K562 (cell line): Measurements from ENCODE around the gene SIT1. TPM values are rescaled to one million over a fixed set of nuclear protein-coding genes. Genes with fewer than 3 reads are reported as not detected.

Experiments used
- ATAC-seq: fragments of 200-7000 bp; cut with Tn5 transposase; 3 replicates; pipeline ENCODE4 v1.9.1; 2020; ENCODE audit warnings: moderate library complexity
- BruUV-seq: library from RNA; stranded (reverse); fragments of 400-500 nt; replicated peaks from 2 replicates; lab custom pipeline; 2021; lab: Mats Ljungman, UMichigan
- CTCF ChIA-PET: fragments of 300-600 bp; formaldehyde crosslinking; extraction: SDS; loops from one replicate; lab custom pipeline; 2021; ENCODE audit warnings: low intra/inter-chr PET ratio; lab: Yijun Ruan, JAX
- POLR2A ChIA-PET: fragments of 300-600, 350-650 bp; sonication (Branson Sonifier 250); formaldehyde crosslinking; extraction: SDS; loops from one replicate; lab custom pipeline; 2021; ENCODE audit warnings: antibody characterized with exemption, inconsistent platforms; lab: Yijun Ruan, JAX
- DNase-seq, 4 experiments: peaks; one replicate each; pipeline versions ENCODE4 v3.0.0 to v3.0.0-alpha.2; 2011 to 2018; ENCODE audit warnings: low spot score in 3 of 4, mixed read lengths in 3 of 4; ENCODE audit errors: extremely low read depth in 1 of 4
- FAIRE-seq: peaks from 2 replicates; lab custom pipeline; 2011; peaks lifted over from hg19 to GRCh38; lab: Jason Lieb, UNC
- H2AFZ ChIP-seq: 2 replicates; pipeline ENCODE4 v1.6.0; 2011; ENCODE audit warnings: low read depth, low read length, control low read depth, inconsistent platforms
- H3K27ac ChIP-seq: fragments of 200-600 bp; 3 replicates; pipeline ENCODE4 v1.8.0; 2011; ENCODE audit warnings: low read depth, mild to moderate bottlenecking, control low read depth, inconsistent platforms, low read length, moderate library complexity, mixed read lengths; ENCODE audit errors: extremely low read depth
- H3K27me3 ChIP-seq, 2 experiments: fragments of 300-600 bp in 1 of 2; 2 replicates in 1 of 2; 3 replicates in 1 of 2; pipeline versions ENCODE4 v1.6.0 to v1.8.0; 2011; ENCODE audit warnings: inconsistent platforms in 2 of 2, low read length in 2 of 2, mild to moderate bottlenecking in 1 of 2, mixed read lengths in 1 of 2, moderate library complexity in 1 of 2; ENCODE audit not compliant: control insufficient read depth in 2 of 2, insufficient read depth in 2 of 2
- H3K36me3 ChIP-seq: fragments of 300-600 bp; 3 replicates; pipeline ENCODE4 v1.8.0; 2011; ENCODE audit warnings: mild to moderate bottlenecking, low read length, inconsistent platforms; ENCODE audit not compliant: control insufficient read depth, insufficient read depth
- H3K4me1 ChIP-seq, 2 experiments: fragments of 200-600 bp in 1 of 2; replicated peaks in 1 of 2; 2 replicates in 1 of 2; 3 replicates in 1 of 2; pipeline versions ENCODE4 v1.5.1 to v1.8.0; 2011; ENCODE audit warnings: inconsistent platforms in 2 of 2, low read length in 2 of 2, mild to moderate bottlenecking in 1 of 2, mixed read lengths in 1 of 2, moderate library complexity in 1 of 2; ENCODE audit not compliant: control insufficient read depth in 2 of 2, insufficient read depth in 2 of 2
- H3K4me2 ChIP-seq: 2 replicates; pipeline ENCODE4 v1.6.1; 2011; ENCODE audit warnings: low read length, control low read depth, inconsistent platforms, mixed read lengths; ENCODE audit not compliant: insufficient read depth
- H3K4me3 ChIP-seq: fragments of 200-600 bp; sonication (generic), shearing (Covaris generic); 2 replicates; pipeline ENCODE4 v1.5.1; 2016; ENCODE audit warnings: control low read depth, inconsistent platforms
- H3K79me2 ChIP-seq: fragments of 200-600 bp; 3 replicates; pipeline ENCODE4 v1.8.0; 2011; ENCODE audit warnings: low read length, inconsistent platforms; ENCODE audit not compliant: control insufficient read depth, insufficient read depth
- H3K9ac ChIP-seq, 2 experiments: 2 replicates each; pipeline versions ENCODE4 v1.6.0 to v1.6.1; 2011; ENCODE audit warnings: low read depth in 2 of 2, low read length in 2 of 2, control low read depth in 1 of 2, inconsistent platforms in 1 of 2, mild to moderate bottlenecking in 1 of 2, mixed read lengths in 1 of 2; ENCODE audit not compliant: insufficient read depth in 1 of 2
- H3K9me1 ChIP-seq: one replicate; pipeline ENCODE4 v1.6.0; 2011; ENCODE audit warnings: inconsistent platforms, mild to moderate bottlenecking, low read length, moderate library complexity; ENCODE audit not compliant: control insufficient read depth, insufficient read depth
- H3K9me3 ChIP-seq: replicated peaks from 2 replicates; pipeline ENCODE4 v1.5.1; 2011; ENCODE audit warnings: low read depth, low read length, inconsistent platforms; ENCODE audit not compliant: control insufficient read depth, insufficient read depth
- H4K20me1 ChIP-seq: replicated peaks from 2 replicates; pipeline ENCODE4 v1.6.1; 2011; ENCODE audit warnings: low read length, inconsistent platforms, mixed read lengths; ENCODE audit not compliant: control insufficient read depth, insufficient read depth
- EP300 ChIP-seq: IDR thresholded peaks from 2 replicates; pipeline ENCODE4 v1.6.1; 2012; ENCODE audit warnings: low read length, improper control_type of control experiment
- ETV5 ChIP-seq: sonication (generic); formaldehyde crosslinking; IDR thresholded peaks from 2 replicates; pipeline ENCODE4 v1.4.0; 2020; ENCODE audit warnings: low read depth, mild to moderate bottlenecking, missing genetic modification reagents
- HNRNPUL1 ChIP-seq: fragments of 200-400 bp; formaldehyde crosslinking; IDR thresholded peaks from 2 replicates; pipeline ENCODE4 v1.6.1; 2017; ENCODE audit warnings: low read length
- MAFF ChIP-seq: IDR thresholded peaks from 2 replicates; pipeline ENCODE4 v1.6.1; 2012; ENCODE audit warnings: low read length, improper control_type of control experiment
- MAFG ChIP-seq: fragments of 450-650 bp; conservative IDR thresholded peaks from 2 replicates; pipeline ENCODE4 v1.6.1; 2016; ENCODE audit warnings: missing genetic modification characterization, missing compliant biosample characterization
- MTA1 ChIP-seq: fragments of 450-650 bp; IDR thresholded peaks from 2 replicates; pipeline ENCODE4 v1.6.1; 2017; ENCODE audit warnings: borderline replicate concordance
- SMARCA4 ChIP-seq: fragments of 450-650 bp; IDR thresholded peaks from 2 replicates; pipeline ENCODE4 v1.6.1; 2016
- TBP ChIP-seq: optimal IDR thresholded peaks from 2 replicates; pipeline ENCODE3; 2011; ENCODE audit warnings: low read depth, low read length, improper control_type of control experiment
- ZNF165 ChIP-seq: fragments of 250-450 bp; sonication (Bioruptor Pico); IDR thresholded peaks from 2 replicates; pipeline ENCODE4 v1.4.0; 2020; ENCODE audit warnings: borderline replicate concordance
- ZNF79 ChIP-seq: fragments of 250-450 bp; sonication (Bioruptor Pico); IDR thresholded peaks from 2 replicates; pipeline ENCODE4 v1.4.0; 2020; ENCODE audit warnings: low read depth, mild to moderate bottlenecking, moderate library complexity
- ZSCAN32 ChIP-seq: fragments of 450-650 bp; formaldehyde crosslinking; IDR thresholded peaks from 2 replicates; pipeline ENCODE4 v1.4.0; 2020; ENCODE audit warnings: mild to moderate bottlenecking, moderate library complexity
- WGBS: fragments of 100-300 bp; shearing (Covaris generic); methylation state at CpG from one replicate; pipeline ENCODE4 v1.1.6; 2016; ENCODE audit warnings: low coverage, mixed read lengths; ENCODE audit not compliant: insufficient coverage; ENCODE audit errors: missing lambda C conversion rate; 5-methylcytosine and 5-hydroxymethylcytosine counted together
- in situ Hi-C: fragments of 300-500 bp; cut with MboI; formaldehyde crosslinking; loops from 4 replicates; pipeline ENCODE4 v1.15.0; 2018; ENCODE audit warnings: inconsistent platforms, mixed read lengths
- intact Hi-C: fragments of 100-400 bp; cut with micrococcal nuclease; formaldehyde crosslinking; loops from 2 replicates; pipeline ENCODE4 v1.14.2; 2022
- polyA plus RNA-seq, 8 experiments: library from polyadenylated mRNA; depleted of rRNA in 4 of 8; stranded (reverse) in 5 of 8; unstranded in 3 of 8; fragments of >200 nt; fragmentation: Nextera tagmentation in 2 of 8; fragmentation: Illumina TruSeq in 1 of 8; extraction: Ambion mirVana in 2 of 8; extraction: Trizol in 1 of 8; gene quantifications; 2 replicates each; pipeline versions ENCODE4 v1.2.1 to v1.2.3, GENCODE V29; 2011 to 2014; ENCODE audit warnings: inconsistent platforms in 1 of 8, missing spikeins in 1 of 8
- total RNA-seq, 7 experiments: library from RNA; depleted of rRNA in 6 of 7; stranded (reverse); fragments of >200 nt in 6 of 7; fragmentation: Illumina TruSeq in 2 of 7; extraction: Trizol in 2 of 7; gene quantifications; 2 replicates each; pipeline versions ENCODE4 v1.2.1 to v1.2.3, GENCODE V29; 2011 to 2021; ENCODE audit warnings: low replicate concordance in 1 of 7
- TF ChIP-seq, protein P1 (sequence below): fragments of 450-650 bp; IDR thresholded peaks from 2 replicates; pipeline ENCODE4 v1.6.1; 2016; ENCODE audit warnings: missing biosample characterization, missing genetic modification characterization
- TF ChIP-seq, protein P2 (sequence below), 2 experiments: fragments of 450-650 bp in 1 of 2; sonication (generic) in 1 of 2; formaldehyde crosslinking in 1 of 2; IDR thresholded peaks in 1 of 2; conservative IDR thresholded peaks in 1 of 2; 2 replicates each; pipeline versions ENCODE4 v1.6.1 to v1.8.1; 2016 to 2023; ENCODE audit warnings: mild to moderate bottlenecking in 2 of 2, moderate library complexity in 2 of 2, inconsistent platforms in 1 of 2, missing genetic modification reagents in 1 of 2

SIT1 gene
- total and polyA plus RNA-seq, 9 of the 15 experiments (the other 6 are each of a cell fraction or from before 2014, with no cell fraction given) = not detected

- intact Hi-C loops = no loop called here
- Histone ChIP-seq H3K27me3 (no peaks in the 10 kb centered on the region), H2AFZ (no peak overlapping the region), H3K36me3 (peaks cover 5% of the 10 kb centered on the region; the same call in 2 of the 3 replicates)
- no peak for DNase-seq
- no peak for TF ChIP-seq ZNF79 (CRISPR knock-in tag)
- no peak for TF ChIP-seq ZNF165 (CRISPR knock-in tag)
- TF ChIP-seq MAFF = no peak
- no peak for TF ChIP-seq TBP
- TF ChIP-seq MTA1 = no peak
- TF ChIP-seq ETV5 = no peak
- no peak for TF ChIP-seq EP300
- TF ChIP-seq, protein P1, sequence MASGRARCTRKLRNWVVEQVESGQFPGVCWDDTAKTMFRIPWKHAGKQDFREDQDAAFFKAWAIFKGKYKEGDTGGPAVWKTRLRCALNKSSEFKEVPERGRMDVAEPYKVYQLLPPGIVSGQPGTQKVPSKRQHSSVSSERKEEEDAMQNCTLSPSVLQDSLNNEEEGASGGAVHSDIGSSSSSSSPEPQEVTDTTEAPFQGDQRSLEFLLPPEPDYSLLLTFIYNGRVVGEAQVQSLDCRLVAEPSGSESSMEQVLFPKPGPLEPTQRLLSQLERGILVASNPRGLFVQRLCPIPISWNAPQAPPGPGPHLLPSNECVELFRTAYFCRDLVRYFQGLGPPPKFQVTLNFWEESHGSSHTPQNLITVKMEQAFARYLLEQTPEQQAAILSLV (tag) = no peak
- no peak for TF ChIP-seq SMARCA4
- no peak for TF ChIP-seq MAFG (tag)
- no peak for TF ChIP-seq HNRNPUL1
- TF ChIP-seq, protein P2, sequence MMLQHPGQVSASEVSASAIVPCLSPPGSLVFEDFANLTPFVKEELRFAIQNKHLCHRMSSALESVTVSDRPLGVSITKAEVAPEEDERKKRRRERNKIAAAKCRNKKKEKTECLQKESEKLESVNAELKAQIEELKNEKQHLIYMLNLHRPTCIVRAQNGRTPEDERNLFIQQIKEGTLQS (IDR thresholded peaks at IDR 0.05) = no peak
- TF ChIP-seq, protein P2 (CRISPR knock-in tag; conservative IDR thresholded peaks at IDR 0.05) = no peak
- TF ChIP-seq ZSCAN32 (CRISPR knock-in tag) = no peak
- TF ChIP-seq, all 486 proteins: peak for 0
- H4K20me1 ChIP-seq = no peaks in the 10 kb centered on the region
- WGBS = 74% methylated on average over 4 of the region's 5 CpGs
- ATAC-seq (no peak), FAIRE-seq (no peak)
- no peak overlapping the region for H3K9ac ChIP-seq
- H3K9me3 ChIP-seq = no peaks in the 10 kb centered on the region
- ChIA-PET POLR2A (interaction anchor here (0.7 to 1.9 kb wide), 4 partner anchors 10 to 53 kb away, joined by 3 to 6 read pairs (median 4); partner anchors contain the start of genes ARHGEF39, CREB3, TLN1 and TPM2), CTCF (no interaction called here)
- H3K4me1 ChIP-seq = peaks cover 4 to 9% of the 10 kb centered on the region in 2 experiments; a peak in 4 of 5 replicates
- in situ Hi-C loops = no loop called here
- no peak overlapping the region for H3K27ac ChIP-seq
- no peak overlapping the region for H3K4me3 ChIP-seq
- H3K79me2 ChIP-seq = no peaks in the 10 kb centered on the region
- no peak overlapping the region for H3K4me2 ChIP-seq
- H3K9me1 ChIP-seq = no peaks in the 10 kb centered on the region
- no TSS peak for BruUV-seq
Measured at GRCh38 chr9:35679091-35679490, 28.4 kb upstream of the SIT1 start.
